Mucosa of stomach (tissue), 1 donor: ENCODE data around the gene BCKDHA.
A peak's percentile ranks its signal among the peaks of the same experiment; 100 is the strongest.

ENCODE experiments used
- H3K27me3 ChIP-seq: one replicate; pipeline ENCODE4 v1.7.0; 2013; ENCODE audit warnings: mild to moderate bottlenecking, low read length; ENCODE audit not compliant: control insufficient read depth, insufficient read depth
- H3K36me3 ChIP-seq: one replicate; pipeline ENCODE4 v1.7.0; 2013; ENCODE audit warnings: low read length; ENCODE audit not compliant: control insufficient read depth, insufficient read depth
- H3K4me1 ChIP-seq: one replicate; pipeline ENCODE4 v1.7.0; 2013; ENCODE audit warnings: mild to moderate bottlenecking, low read length; ENCODE audit not compliant: control insufficient read depth, insufficient read depth
- H3K4me3 ChIP-seq: one replicate; pipeline ENCODE4 v1.7.0; 2013; ENCODE audit warnings: low read length
- H3K9ac ChIP-seq: one replicate; pipeline ENCODE4 v1.7.0; 2013; ENCODE audit warnings: mild to moderate bottlenecking, low read length, moderate library complexity
- H3K9me3 ChIP-seq: one replicate; pipeline ENCODE4 v1.7.0; 2013; ENCODE audit warnings: mild to moderate bottlenecking, low read length, moderate library complexity; ENCODE audit not compliant: control insufficient read depth
- donor health status: Pancreatic carcinoma.

BCKDHA gene

GRCh38 chr19:41410336-41411054, 12.9 kb downstream of the BCKDHA start:
- H3K4me3 ChIP-seq, result no peak overlapping the region
- H3K9ac ChIP-seq, result peak overlapping the region; percentile 41
- peaks cover 42% of the 10 kb centered on the region for H3K4me1 ChIP-seq
- H3K36me3 ChIP-seq, result no peaks in the 10 kb centered on the region
- no peaks in the 10 kb centered on the region for H3K27me3 ChIP-seq
- no peaks in the 10 kb centered on the region for H3K9me3 ChIP-seq

GRCh38 chr19:41411100-41411967, 13.7 kb downstream of the BCKDHA start:
- no peak overlapping the region for H3K4me3 ChIP-seq
- no peak overlapping the region for H3K9ac ChIP-seq
- peaks cover 48% of the 10 kb centered on the region for H3K4me1 ChIP-seq
- no peaks in the 10 kb centered on the region for H3K9me3 ChIP-seq
- no peaks in the 10 kb centered on the region for H3K36me3 ChIP-seq
- no peaks in the 10 kb centered on the region for H3K27me3 ChIP-seq

- H3K4me1 ChIP-seq, result peaks cover 54% of the 10 kb centered on the region
- H3K36me3 ChIP-seq, result no peaks in the 10 kb centered on the region
- no peak overlapping the region for H3K4me3 ChIP-seq
- H3K9ac ChIP-seq, result no peak overlapping the region
- H3K9me3 ChIP-seq, result no peaks in the 10 kb centered on the region
- H3K27me3 ChIP-seq, result no peaks in the 10 kb centered on the region
These were observed 14.3 kb downstream of the BCKDHA start for GRCh38 chr19:41411968-41412265.

GRCh38 chr19:41412953-41413352, 15.3 kb downstream of the BCKDHA start:
- H3K9ac ChIP-seq, result no peak overlapping the region
- no peaks in the 10 kb centered on the region for H3K36me3 ChIP-seq
- no peak overlapping the region for H3K4me3 ChIP-seq
- no peaks in the 10 kb centered on the region for H3K27me3 ChIP-seq
- no peaks in the 10 kb centered on the region for H3K9me3 ChIP-seq
- peaks cover 53% of the 10 kb centered on the region for H3K4me1 ChIP-seq

DNA sequence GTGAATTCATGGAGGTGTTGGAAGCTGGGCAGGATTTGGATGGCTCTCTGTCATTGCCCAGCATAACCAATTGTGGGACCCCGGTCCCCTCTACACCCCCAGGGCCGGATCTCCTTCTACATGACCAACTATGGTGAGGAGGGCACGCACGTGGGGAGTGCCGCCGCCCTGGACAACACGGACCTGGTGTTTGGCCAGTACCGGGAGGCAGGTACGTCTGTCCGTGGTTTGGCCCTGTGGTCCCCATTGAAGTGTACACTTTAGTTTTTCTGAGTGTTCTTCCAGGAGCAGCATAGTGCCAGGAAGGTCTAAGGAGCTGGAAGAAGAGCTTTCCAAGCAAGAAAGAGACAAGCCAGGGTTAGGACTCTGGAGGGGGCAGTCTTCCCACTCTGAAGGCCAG, 16.3 kb downstream of the BCKDHA start:
- peaks cover 43% of the 10 kb centered on the region for H3K4me1 ChIP-seq
- H3K36me3 ChIP-seq, result peaks cover 2% of the 10 kb centered on the region
- no peaks in the 10 kb centered on the region for H3K9me3 ChIP-seq
- H3K4me3 ChIP-seq, result no peak overlapping the region
- H3K27me3 ChIP-seq, result no peaks in the 10 kb centered on the region
- H3K9ac ChIP-seq, result no peak overlapping the region

- Histone ChIP-seq H3K9me3 (no peaks in the 10 kb centered on the region), H3K9ac (no peak overlapping the region), H3K36me3 (peaks cover 6% of the 10 kb centered on the region), H3K4me3 (no peak overlapping the region), H3K4me1 (peaks cover 38% of the 10 kb centered on the region), H3K27me3 (no peaks in the 10 kb centered on the region)
These were observed 16.8 kb downstream of the BCKDHA start for GRCh38 chr19:41414461-41414860.

- Histone ChIP-seq H3K9me3 (no peaks in the 10 kb centered on the region), H3K27me3 (no peaks in the 10 kb centered on the region), H3K4me3 (no peak overlapping the region), H3K9ac (no peak overlapping the region), H3K36me3 (peaks cover 6% of the 10 kb centered on the region), H3K4me1 (peaks cover 31% of the 10 kb centered on the region)
These were observed 17.5 kb downstream of the BCKDHA start for GRCh38 chr19:41415154-41415571.

DNA sequence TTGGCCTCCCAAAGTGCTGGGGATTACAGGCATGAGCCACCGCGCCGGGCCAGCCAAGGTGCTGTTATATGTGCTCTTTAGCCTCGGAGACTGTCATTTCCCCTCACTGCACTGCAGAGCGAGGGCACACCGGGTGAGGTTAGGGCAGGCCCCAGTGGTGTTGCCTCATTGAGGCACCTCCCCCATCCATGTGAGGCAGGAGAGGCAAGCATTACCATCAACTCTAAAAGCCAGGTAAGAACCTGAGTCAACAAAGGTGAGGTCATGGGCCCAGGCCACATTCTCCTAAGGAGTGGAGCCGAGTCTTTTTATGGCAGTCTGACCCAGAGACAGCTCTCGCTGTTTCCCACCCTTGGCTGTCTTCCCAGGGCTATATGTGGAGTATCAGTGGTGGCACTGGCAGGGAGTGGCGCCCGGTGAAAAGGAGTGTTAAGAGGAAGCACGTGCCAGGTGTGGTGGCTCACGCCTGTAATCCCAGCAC, 18.6 kb downstream of the BCKDHA start:
- Histone ChIP-seq H3K9ac (no peak overlapping the region), H3K27me3 (no peaks in the 10 kb centered on the region), H3K4me1 (peaks cover 26% of the 10 kb centered on the region), H3K36me3 (peaks cover 6% of the 10 kb centered on the region), H3K9me3 (no peaks in the 10 kb centered on the region), H3K4me3 (no peak overlapping the region)

DNA sequence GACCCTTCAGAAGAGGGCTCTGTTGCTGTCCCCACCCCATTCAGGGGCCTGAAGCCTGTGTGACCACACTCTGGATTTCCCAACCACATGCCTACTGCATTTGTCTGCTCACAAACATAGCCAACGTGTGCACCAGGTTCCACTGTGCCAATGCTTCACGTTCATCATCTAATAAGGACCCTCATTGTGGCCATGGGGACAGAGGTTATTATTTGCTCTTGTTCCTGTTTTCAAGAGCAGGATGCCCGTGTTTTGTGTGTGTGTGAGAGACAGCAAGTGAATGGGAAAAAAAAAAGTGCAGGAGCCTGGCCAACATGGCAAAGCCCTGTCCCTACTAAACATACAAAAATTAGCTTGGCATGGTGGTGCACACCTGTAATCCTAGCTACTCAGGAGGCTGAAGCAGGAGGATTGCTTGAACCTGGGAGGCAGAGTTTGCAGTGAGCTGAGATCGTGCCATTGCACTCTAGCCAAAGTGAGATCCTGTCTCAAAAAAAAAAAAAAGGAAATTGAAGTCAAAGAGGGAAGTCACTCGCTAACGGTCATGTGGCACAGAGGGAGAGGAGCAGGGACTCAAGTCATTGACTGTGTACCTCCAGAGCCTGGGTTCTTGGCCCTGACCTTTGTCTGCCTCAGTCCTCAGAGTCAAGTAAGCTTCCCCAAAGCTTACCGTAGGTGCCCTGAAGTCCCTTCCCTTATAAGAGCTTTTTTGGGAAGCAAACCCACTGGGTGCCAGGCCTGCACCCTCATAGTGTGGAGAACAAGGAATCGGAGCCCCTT, 22.7 kb downstream of the BCKDHA start:
- peaks cover 33% of the 10 kb centered on the region for H3K4me1 ChIP-seq
- H3K36me3 ChIP-seq, result peaks cover 13% of the 10 kb centered on the region
- H3K9ac ChIP-seq, result no peak overlapping the region
- H3K27me3 ChIP-seq, result no peaks in the 10 kb centered on the region
- H3K4me3 ChIP-seq, result no peak overlapping the region
- no peaks in the 10 kb centered on the region for H3K9me3 ChIP-seq

- Histone ChIP-seq H3K27me3 (no peaks in the 10 kb centered on the region), H3K36me3 (peaks cover 13% of the 10 kb centered on the region), H3K9me3 (no peaks in the 10 kb centered on the region), H3K9ac (no peak overlapping the region), H3K4me1 (peaks cover 38% of the 10 kb centered on the region), H3K4me3 (no peak overlapping the region)
These were observed 23.7 kb downstream of the BCKDHA start for GRCh38 chr19:41421314-41421713.

DNA sequence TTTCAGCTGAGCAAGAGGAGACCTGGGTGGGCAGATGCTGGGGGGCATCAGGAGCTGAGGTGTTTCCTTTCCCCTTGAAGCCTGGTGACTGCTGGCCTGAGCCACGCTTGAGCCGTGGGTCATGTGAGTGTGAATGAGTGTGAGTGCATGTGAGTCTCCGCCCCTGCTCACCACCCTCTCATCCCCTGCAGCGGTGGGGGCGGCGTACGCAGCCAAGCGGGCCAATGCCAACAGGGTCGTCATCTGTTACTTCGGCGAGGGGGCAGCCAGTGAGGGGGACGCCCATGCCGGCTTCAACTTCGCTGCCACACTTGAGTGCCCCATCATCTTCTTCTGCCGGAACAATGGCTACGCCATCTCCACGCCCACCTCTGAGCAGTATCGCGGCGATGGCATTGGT, 24.4 kb downstream of the BCKDHA start:
- H3K9me3 ChIP-seq, result no peaks in the 10 kb centered on the region
- H3K36me3 ChIP-seq, result peaks cover 13% of the 10 kb centered on the region
- no peak overlapping the region for H3K9ac ChIP-seq
- peaks cover 39% of the 10 kb centered on the region for H3K4me1 ChIP-seq
- no peak overlapping the region for H3K4me3 ChIP-seq
- H3K27me3 ChIP-seq, result no peaks in the 10 kb centered on the region

DNA sequence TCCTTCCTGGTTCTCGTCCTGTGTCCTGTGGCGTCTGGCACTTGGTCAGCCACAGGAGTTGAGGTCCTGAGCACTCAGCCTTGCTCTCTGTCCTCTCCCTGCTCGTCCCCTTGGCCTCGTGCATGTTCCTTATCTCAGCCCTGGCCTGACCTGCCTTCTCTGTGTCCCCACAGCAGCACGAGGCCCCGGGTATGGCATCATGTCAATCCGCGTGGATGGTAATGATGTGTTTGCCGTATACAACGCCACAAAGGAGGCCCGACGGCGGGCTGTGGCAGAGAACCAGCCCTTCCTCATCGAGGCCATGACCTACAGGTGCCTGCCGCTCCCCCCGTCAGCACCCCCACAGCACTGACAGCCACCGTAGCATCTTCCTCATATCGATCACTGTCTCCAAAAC, 24.8 kb downstream of the BCKDHA start:
- Histone ChIP-seq H3K27me3 (no peaks in the 10 kb centered on the region), H3K9ac (no peak overlapping the region), H3K4me3 (no peak overlapping the region), H3K9me3 (no peaks in the 10 kb centered on the region), H3K36me3 (peaks cover 13% of the 10 kb centered on the region), H3K4me1 (peaks cover 41% of the 10 kb centered on the region)
